GM23338 (cell line): ENCODE results near the gene EXOC4.

Experiments
- CREB1 ChIP-seq: fragments of 250-450 bp; sonication (Bioruptor Pico); IDR thresholded peaks from 2 replicates; pipeline ENCODE4 v1.5.0; 2020; ENCODE audit warnings: low read depth, mild to moderate bottlenecking, moderate library complexity
- CTCF ChIP-seq, 2 experiments: fragments of 200-600 bp in 1 of 2; sonication (generic) in 1 of 2; conservative IDR thresholded peaks; 2 replicates each; pipeline versions ENCODE4 v1.5.1 to v1.6.1; 2016 to 2017; ENCODE audit warnings: antibody characterized with exemption in 2 of 2, low read depth in 2 of 2, mild to moderate bottlenecking in 2 of 2, moderate library complexity in 1 of 2
- EZH2 ChIP-seq: fragments of 200-600 bp; sonication (generic); IDR thresholded peaks from one replicate; pipeline ENCODE4 v1.8.0; 2017; ENCODE audit warnings: antibody characterized with exemption, mild to moderate bottlenecking, low read depth; ENCODE audit not compliant: unreplicated experiment
- EZH2phosphoT487 ChIP-seq: fragments of 200-600 bp; sonication (generic); IDR thresholded peaks from one replicate; pipeline ENCODE4 v1.8.1; 2018; ENCODE audit warnings: antibody characterized with exemption; ENCODE audit not compliant: unreplicated experiment
- JUNB ChIP-seq: IDR thresholded peaks from one replicate; pipeline ENCODE4 v1.6.1; 2016; ENCODE audit warnings: antibody characterized with exemption; ENCODE audit not compliant: unreplicated experiment
- NANOG ChIP-seq: IDR thresholded peaks from 2 replicates; pipeline ENCODE4 v1.6.1; 2016; ENCODE audit warnings: antibody characterized with exemption, borderline replicate concordance
- POLR2AphosphoS5 ChIP-seq: IDR thresholded peaks from 2 replicates; pipeline ENCODE4 v1.6.1; 2016; ENCODE audit warnings: antibody characterized with exemption, low read depth
- REST ChIP-seq: IDR thresholded peaks from one replicate; pipeline ENCODE4 v1.6.1; 2018; ENCODE audit warnings: antibody characterized with exemption; ENCODE audit not compliant: unreplicated experiment

- TF ChIP-seq CTCF (conservative IDR thresholded peaks at IDR 0.05; ENCODE audit: low read depth in 2 of 2) (no peak), POLR2AphosphoS5 (no peak), EZH2 (no peak), JUNB (no peak), CREB1 (CRISPR knock-in tag) (no peak), REST (no peak), NANOG (no peak), EZH2phosphoT487 (no peak)
Measured at GRCh38 chr7:133947458-133948254, 694.8 kb downstream of the EXOC4 start.
